ENCODE data around the gene MTFMT.

GRCh38 chr15:64991536-64992135 is 37.8 kb downstream of the MTFMT start:
- TF ChIP-seq POLR2AphosphoS5 (IDR thresholded peaks at IDR 0.05; ENCODE audit: borderline replicate concordance, low read depth, low read length) (no peak), EZH2 (IDR thresholded peaks at IDR 0.05) (no peak), FOXP2 (optimal IDR thresholded peaks at IDR 0.05; ENCODE audit: control extremely low read depth, extremely low read length, insufficient read depth) (no peak)

Data from SK-N-MC (cell line).